HuH-7.5 (cell line): ENCODE results near the gene TPCN1.
A peak's percentile ranks its signal among the peaks of the same experiment; 100 is the strongest.

Experiments used
- DNase-seq: peaks from one replicate; pipeline ENCODE4 v3.0.0; 2011; ENCODE audit warnings: low spot score

The TPCN1 gene

DNA sequence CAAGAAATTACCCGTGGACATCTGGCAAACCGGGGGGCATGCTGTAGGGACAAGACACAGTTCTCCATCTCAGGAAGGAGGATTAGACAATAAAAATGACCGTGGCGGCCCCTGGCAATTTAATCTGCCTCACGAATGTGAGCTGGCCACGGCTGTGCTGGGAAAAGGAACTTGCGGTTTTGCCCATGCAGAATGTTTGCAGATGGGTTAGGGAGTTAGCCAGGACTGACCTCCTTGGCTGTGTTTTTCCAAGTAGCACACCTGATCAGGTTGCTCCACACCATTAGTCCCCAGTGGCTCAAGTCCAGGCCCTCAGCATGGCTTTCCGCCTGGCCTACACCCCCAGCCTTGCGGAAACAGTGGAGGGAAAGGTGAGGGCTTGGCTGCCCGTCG, 20.8 kb downstream of the TPCN1 start:
- no peak for DNase-seq

DNA sequence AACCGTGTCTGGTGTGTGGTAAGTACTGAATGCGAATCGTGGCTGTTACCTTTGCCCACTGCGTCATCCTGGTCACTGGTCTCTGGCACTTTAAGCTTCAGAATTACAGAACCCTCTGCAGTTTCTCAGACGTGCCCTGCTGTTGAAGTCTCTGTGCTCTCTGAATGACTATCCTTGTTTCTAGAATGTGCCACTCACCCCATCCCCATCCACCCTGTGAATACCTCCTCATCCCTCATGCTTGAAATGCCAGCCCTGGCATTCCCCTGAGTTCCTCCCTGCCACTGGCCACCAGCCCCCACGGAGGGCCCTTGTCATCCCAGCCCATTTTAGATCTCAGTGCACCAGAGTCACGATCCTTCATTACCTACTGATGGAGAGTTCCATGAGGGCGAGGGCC, 21.3 kb downstream of the TPCN1 start:
- DNase-seq: no peak

DNA sequence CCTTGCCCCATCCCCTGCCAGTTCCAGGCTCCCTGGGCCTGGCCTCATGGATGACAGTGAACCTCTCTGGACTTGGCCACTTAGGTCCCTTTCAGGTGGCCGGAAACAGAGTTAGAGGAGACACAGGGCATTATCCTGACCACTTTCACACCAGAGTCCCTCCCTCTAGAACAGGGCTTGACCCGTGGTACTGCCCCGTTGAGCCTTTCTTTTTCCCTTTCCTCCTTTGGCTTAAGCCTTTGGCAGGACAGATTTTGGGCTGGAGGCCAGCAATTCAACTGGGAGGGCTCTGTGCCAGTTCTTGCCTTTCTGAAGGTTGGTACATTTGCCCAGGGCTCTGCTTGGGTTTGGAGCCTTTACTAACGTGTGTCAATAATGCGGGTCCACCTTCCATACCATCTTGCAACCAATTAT, 22.8 kb downstream of the TPCN1 start:
- DNase-seq: no peak

DNA sequence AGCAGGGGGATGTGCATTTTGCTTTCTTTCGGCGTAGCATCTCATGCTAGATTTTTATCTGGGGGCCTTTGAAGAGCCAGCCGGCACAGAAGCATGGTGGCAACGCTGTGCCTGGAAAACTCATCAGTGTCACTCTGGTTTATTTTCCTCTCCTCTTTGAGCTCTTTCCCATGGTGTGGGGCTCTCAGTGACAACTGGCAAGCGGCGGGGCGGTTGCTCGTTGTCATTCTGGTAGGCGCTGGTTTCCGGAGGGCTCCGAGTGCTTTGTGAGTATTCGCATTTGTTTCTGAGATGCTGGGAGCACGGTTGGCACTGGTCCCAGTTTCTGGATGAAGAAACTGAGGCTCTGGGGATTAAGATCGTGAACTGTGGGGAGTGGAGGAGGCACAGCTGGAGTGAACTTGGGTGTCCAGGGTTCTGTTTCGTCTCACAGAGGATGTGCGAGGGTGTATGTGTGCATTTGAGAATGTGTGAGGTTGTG, 23.3 kb downstream of the TPCN1 start:
- no peak for DNase-seq

DNA sequence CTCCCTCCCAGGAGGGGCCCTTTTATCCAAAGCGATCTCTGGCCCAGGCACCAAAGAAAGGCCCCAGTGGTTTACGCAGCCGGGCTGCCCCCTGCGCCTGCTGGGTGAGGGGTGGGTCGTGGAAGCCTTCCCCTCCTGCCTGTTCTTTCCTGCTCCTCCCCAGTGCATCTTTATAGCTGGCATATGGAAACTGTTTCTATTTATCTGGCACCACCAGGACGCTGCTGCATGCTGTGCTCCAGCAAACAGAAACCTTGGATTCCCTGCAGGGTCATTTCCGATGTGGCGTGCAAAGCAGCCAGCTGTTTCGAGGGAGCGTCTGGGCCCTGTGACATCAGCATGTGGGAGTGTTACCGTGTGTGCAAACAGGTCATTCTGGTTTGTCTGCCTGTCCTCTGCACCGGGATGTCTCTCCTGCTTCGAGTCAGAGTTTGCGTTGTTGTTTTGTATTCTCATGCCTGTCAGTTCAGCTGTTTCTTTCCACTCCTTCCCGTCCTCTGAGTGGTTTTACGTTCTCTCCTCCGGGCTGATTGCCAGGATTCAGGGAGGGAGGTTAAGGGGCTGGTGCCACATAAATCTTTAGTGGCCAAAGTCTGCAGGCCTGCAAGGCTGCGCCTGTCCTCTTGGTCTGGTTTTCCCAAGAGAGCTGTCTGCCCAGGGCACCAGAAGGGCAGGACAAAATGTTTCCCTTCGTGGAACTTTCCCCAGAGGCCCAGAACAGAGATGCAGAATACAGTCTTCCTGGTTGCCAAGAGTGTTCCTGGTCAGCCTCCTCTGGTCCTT, 24.6 kb downstream of the TPCN1 start:
- peak; percentile 47 for DNase-seq

DNA sequence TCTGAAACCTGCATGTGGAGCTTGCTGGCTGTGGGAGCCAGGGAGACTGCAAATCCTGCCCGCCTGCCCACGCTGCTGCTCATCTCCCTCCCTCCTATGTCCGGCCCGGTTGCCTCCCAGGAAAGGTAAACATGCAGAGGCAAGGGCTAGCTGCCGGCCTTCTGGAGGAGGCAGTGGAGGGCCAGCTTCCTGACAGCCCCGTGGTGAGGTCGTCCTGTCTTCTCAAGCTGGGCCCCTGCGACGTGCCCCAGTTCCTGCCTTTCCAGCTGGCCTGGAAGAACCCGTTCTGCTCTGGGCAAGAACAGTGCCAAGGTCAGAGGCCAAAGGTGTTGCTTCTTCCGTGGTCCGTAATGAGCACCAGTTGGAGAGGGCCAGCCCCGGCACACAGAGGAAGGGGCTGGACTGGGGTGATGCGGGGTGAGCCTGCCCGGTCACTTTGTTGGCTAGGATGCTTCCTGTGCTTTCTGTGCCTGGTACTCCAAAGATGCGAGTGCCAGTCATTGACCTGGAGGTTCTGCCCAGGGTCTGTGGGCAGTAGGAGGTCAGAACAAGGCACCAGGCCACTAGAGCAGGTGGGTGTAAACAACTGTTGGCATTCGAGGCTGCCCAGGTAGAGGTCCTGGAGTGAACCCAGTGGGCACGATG, 25.3 kb downstream of the TPCN1 start:
- DNase-seq: no peak

DNA sequence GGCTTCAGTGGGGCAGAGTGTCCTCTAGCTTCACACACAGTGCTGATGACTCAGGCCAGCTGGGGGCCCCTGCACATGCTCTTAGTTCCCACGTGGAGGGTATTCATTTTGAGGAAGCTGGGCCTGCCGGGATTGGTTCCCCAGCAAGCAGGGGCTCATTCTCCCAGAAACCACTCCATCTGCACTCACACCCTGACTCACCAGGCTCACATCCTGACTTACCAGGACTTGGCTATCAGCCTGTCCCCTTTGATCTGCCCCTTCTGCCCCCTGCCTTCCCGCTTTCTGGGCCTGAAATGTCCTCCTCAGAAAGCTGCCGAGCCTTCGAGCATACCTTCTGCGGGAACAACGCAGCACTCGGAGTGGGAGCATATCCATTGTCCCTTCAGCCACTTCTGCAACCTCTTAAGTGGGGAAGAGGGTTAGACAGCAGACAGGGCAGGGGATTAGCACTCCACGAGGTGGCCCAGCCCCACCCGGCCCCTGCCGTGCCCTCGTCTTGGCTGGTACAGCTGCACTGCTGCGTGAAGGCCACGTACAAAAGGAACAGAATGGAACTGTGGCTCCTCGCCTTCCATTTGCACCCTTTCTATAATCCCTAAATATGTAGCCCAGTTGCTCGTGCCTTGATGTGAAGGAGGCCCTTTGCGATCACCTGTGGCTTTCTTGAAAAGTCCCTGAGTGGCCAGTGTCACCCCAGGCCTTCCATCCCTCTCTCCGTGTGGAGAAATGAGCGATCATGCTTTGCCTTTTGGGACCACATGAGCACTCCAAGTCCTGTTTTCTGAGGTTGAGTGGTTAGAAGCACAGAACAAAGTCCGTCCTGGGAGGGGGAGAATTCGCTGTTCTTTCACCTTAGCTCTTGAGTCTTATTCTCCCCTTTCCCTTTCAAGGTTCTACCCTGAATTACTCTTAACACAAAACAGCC, 26.1 kb downstream of the TPCN1 start:
- no peak for DNase-seq

DNA sequence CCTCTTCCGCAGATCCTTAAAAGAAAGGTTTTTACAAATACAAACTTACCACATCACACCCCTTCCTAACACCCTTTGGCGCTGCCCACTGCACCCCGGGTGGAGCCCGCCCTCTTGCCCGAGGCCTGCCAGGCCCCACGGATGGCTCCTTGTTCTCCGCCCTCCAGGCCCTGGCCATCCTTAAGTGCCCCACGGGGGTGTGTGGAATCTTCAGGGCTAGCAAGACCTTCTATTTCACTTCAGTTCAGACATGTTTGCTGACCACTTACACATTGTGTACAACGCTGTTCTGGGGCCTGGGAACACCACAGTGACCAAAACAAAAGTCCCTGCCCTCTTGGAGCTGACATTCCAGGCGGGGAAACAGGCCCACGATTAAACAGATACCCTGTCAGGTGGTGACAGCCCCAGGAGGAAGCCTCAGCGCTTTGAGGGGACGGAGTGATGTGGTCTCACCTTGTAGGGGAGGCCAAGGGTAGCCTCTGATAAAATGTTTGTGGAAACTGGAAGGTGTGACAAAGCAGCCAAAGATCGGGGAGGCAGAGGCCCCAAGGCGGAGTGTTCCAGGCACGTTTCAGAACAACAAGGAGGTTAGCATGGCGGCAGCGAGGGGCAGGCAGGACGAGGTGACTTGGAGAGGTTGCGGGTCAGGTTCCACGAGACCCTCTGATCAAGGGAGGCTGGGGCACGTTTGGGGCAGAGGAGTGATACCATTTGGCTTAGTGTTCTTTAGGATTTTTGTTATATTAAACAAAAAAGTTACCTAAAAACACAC, 27.0 kb downstream of the TPCN1 start:
- DNase-seq: no peak

DNA sequence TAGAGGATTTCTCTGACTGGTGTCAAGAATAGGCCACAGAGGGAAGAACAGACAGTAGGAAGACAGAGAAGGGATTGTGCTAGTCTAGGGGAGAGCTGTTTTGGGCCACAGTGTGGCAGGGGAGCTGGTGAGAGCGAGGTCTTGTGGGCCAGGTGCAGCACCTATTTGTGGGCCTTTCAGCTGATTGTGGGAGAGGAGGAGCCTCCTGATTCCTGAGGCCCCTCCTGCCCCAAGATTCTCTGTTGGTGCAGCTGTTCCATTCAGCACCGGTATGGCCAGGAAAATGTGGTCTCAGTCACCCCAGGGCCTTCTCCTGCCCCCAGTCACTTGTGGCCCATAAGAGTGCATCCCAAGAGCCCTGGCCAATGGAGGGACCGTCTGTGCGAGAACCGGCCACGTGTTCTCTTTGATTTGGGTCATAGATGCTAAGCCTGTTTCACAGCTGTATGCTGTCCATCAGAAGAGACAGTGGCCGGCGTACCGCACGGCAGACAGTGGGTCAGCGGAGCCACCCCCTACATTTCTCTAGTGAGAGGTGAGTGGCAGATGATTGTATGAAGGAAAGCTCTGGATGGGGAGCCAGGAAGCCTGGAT, 27.7 kb downstream of the TPCN1 start:
- DNase-seq: no peak

DNA sequence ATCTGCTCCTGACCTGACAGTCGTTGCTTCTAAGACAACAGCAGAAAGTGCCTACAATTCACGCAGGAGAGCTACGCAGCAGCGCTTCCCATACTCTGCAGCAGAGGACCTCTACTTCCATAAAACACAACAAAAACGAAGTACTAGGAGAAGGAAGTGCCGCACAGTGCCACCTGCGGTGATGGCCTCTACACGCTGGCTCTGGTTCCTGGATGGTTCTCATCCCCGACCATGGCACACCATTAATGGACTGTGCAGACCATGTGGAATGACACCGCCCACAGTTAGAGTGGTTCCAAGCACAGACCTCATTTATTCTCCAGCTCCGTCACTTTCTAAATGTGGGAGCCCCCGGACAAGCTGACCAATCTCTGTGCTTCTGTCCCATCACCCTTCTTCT, 28.3 kb downstream of the TPCN1 start:
- DNase-seq: no peak

DNA sequence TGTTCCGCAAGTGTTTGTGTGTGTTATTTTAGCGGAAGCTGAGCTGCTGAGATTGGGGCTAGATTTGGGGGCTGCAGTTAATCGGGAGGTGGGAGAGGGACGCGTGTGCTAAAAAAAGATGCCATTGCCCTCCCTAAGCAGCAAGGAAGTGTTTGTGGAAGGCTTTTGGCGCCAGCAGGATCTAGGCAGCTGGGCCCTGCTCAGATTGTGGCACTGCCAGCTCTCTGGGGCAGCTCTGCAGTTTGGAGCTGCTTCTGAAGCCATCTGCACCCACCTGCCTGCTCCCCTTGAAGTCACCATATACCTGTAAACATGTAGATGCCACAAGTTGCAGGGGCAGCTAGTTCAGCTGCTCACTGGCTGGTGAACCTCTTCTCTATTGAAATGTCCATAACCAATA, 28.8 kb downstream of the TPCN1 start:
- DNase-seq: no peak

DNA sequence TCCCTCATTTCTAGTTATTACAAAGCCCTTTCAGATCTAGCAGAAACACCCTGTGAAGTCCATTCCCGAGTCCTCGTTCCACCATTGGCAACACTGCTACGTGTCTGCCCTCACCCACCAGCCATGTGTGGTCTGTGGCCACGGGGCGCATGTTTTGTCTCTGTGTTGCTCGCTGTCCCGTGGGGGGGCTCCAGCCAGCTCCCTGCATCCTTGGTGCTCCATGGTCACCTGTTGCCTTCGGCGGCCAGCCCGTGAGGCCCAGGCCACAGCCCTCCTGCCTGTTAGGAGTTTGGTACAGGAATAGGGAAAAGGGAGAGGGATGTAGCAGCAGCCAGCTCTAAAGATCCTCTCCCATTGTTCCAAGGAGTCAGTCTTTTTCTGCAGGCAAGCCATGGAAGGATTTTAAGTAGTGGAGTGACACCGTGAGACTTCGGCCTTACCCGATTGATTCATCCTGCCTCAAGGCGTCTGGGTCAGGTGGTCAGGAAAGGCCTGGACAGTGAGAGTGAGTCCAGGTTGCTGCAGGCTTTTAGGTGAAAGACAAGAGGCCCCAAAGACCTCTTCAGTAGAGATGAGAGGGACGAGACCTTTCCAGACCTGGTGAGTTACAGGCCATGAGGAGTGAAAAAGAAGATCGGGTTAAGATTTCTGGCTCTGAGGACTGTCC, 30.3 kb downstream of the TPCN1 start:
- no peak for DNase-seq

DNA sequence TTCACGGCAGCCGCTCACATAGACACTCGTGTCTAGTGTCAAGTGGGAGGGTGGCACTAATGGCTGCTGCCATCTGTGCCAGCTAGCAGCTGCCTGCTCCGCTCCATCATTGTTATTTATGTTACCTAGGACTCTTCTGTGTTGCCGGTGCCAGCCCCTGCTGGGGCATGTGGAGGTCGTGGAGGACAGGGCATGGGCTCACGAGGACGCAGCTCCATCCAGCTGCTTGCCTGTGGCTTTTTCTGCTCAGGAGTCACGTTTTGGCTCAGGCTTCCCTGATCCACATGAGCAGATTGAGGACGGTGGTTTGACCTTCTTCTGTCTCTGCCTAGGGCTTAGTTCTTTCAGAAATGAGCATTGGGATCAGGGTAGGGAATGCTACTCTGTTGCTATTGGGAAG, 31.2 kb downstream of the TPCN1 start:
- no peak for DNase-seq

DNA sequence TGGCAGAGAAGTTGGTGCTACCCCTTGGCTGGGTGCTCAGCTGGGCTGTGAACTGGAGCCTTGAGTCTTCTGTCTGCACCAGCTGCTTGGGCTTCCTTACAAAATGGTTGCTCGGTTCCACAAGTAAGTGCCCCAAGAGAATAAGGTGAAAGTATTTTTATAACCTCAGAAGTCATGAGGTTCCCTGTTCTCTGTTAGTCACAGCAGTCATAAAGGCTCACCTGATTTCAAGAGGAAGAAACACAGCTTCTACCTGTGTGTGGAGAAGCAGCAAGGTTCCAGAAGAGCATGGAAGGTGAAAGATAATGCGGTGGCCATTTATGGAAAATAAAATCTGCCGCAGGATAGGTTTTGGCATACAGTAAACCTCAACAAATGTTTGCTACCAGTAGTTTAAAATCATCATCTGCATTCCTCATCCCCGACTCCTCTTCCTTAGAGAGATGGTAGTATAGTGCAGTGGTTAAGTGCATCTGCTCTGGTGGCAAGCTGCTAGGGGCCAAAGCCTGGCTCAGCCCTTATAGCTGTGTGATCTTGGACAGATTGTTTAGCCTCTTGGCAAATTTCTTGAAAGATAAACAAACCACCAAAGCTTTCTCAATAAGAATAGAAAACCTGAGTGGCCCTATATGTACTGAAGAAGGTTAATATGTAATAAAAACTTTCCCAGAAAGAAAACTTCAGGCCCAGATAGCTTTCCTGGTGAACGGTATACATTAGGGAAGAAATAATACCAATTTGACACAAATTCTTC, 32.4 kb downstream of the TPCN1 start:
- DNase-seq: no peak

DNA sequence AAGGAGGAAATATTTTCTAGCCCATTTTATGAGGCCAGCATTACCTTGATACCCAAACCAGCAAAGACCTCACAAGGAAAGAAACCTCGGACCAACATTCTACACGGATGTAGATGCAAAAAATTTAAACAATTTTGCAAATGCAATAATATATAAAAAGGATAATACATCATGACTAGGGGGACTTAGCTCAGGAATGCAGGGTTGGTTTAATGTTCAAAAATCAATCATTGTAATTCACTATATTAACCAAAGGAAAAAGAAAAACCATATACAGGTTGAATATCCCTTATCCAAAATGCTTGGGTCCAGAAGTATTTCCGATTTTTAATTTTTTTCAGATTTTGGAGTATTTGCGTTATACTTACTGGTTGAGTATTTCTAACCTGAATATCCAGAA, 33.0 kb downstream of the TPCN1 start:
- DNase-seq: no peak

DNA sequence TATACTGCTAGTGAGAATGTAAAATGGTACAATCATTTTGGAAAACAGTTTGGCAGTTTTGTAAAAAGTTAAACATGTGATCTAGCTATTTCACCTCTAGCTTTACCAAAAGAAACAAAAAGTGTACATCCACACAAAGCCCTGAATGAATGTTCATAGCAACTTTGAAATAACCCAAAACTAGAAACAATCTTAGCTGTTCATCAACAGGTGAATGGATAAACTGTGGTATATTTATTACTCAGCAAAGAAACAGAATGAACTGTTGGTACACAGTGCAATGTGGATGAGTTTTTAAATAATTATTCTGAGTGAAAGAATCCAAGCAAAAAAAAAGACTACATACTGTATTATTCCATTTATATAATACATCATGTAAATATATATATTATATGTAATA, 36.3 kb downstream of the TPCN1 start:
- DNase-seq: no peak

DNA sequence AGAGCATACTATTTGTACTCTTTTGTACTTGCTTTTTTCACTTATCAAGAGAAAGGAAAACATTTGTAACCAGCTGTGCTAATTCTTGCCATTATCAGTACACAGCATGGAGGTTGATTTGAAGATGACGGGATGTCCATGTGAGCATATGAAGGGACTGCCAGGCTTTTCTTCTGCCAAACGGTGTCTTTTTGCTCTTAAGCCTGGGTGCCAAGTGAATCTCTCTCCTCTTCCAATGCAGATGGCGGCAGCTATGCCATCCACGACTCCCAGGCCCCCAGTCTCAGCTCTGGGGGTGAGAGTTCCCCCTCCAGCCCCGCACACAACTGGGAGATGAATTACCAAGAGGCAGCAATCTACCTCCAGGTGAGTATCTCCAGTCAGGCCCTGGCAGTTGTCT, 38.9 kb downstream of the TPCN1 start:
- DNase-seq: no peak

DNA sequence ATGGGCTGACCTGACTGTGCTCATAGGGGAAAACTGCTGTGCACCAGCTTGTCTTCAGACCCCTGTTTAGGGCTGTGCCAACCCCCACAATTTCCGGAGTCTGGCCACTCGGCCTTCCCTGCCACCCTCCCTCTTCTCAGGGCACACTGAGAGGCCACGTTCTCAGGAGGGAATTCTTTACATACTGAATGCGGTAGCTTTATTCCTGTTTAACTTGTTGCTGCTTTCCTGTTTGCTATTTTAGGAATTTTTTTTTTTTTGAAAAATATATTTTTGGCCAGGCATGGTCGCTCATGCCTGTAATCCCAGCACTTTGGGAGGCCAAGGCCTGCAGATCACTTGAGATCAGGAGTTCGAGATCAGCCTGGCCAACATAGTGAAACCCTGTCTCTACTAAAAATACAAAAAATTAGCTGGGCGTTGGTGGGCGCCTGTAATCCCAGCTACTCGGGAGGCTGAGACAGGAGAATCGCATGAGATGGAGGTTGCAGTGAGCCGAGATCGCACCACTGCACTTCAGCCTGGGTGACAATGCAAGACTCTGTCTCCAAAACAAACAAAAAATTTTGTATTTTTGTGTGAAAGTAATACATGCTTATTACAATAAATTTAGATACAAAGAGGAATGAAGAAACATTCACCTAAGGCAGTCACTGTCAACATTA, 39.5 kb downstream of the TPCN1 start:
- DNase-seq: no peak

DNA sequence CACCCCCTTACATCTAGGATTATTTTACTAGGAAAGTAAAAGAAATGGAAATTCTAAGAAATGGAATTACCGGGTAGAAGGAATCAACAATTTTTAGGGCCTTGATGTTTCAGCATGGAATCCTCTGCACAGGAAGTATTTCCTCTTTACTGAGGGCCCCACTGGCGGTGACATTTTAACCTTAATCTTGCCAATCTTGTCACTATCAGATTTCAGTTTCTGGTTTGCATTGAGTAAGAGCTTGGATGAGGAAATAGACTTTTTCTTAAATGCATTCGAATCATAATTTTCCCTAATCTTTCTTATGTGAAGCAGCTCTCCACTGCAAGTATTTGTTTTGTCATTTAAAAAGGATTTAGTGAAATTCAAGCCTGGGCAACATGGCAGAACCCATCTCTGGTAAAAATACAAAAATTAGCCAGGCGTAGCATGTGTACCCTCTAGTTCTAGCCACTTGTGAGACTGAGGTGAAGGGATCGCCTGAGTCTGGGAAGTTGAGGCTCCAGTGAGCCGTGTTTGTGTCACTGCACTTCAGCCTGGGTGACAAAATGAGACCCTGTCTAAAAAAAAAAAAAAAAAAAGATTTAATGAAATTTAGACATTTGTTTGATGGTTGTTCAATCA, 40.7 kb downstream of the TPCN1 start:
- DNase-seq: no peak
